Endothelial cell of umbilical vein (primary cell): Measurements from ENCODE around the gene LSR. TPM values are rescaled to one million over a fixed set of nuclear protein-coding genes. Genes with fewer than 3 reads are reported as not detected.

Experiments
- BruUV-seq: library from RNA; stranded (reverse); fragments of 400-500 nt; replicated peaks from 2 replicates; lab custom pipeline; 2021; lab: Mats Ljungman, UMichigan
- CTCF ChIA-PET: fragments of 300-600, 350-600 bp; sonication (Branson Sonifier 250); formaldehyde crosslinking; loops from one replicate; lab custom pipeline; 2021; ENCODE audit warnings: antibody characterized with exemption, inconsistent platforms; lab: Charles Lee
- POLR2A ChIA-PET: fragments of 300-600, 350-600 bp; sonication (Branson Sonifier 250); formaldehyde crosslinking; loops from one replicate; lab custom pipeline; 2021; ENCODE audit warnings: antibody characterized with exemption, inconsistent platforms; lab: Charles Lee
- DNase-seq: peaks from one replicate; pipeline ENCODE4 v3.0.0-alpha.2; 2011; ENCODE audit warnings: low read depth, low spot score
- FAIRE-seq: peaks from 2 replicates; lab custom pipeline; 2011; peaks lifted over from hg19 to GRCh38; lab: Jason Lieb, UNC
- H2AFZ ChIP-seq: 2 replicates; pipeline ENCODE4 v1.6.0; 2012; ENCODE audit warnings: low read depth, low read length, control low read depth, inconsistent platforms
- H3K27ac ChIP-seq: 2 replicates; pipeline ENCODE4 v1.5.1; 2011; ENCODE audit warnings: low read depth, mild to moderate bottlenecking, control low read depth, low read length, moderate library complexity; ENCODE audit not compliant: insufficient read depth
- H3K27me3 ChIP-seq, 2 experiments: 2 replicates each; pipeline versions ENCODE4 v1.6.0 to v1.6.1; 2011; ENCODE audit warnings: low read length in 2 of 2, mixed read lengths in 1 of 2; ENCODE audit not compliant: control insufficient read depth in 2 of 2, insufficient read depth in 2 of 2
- H3K36me3 ChIP-seq, 2 experiments: 2 replicates in 1 of 2; 3 replicates in 1 of 2; pipeline ENCODE4 v1.5.1; 2011; ENCODE audit warnings: low read length in 2 of 2, mild to moderate bottlenecking in 1 of 2, moderate library complexity in 1 of 2; ENCODE audit not compliant: control insufficient read depth in 2 of 2, insufficient read depth in 2 of 2; ENCODE audit errors: extremely low read depth in 1 of 2
- H3K4me1 ChIP-seq: 3 replicates; pipeline ENCODE4 v1.5.1; 2011; ENCODE audit warnings: mild to moderate bottlenecking, low read length; ENCODE audit not compliant: control insufficient read depth, insufficient read depth; ENCODE audit errors: extremely low read depth
- H3K4me2 ChIP-seq: 2 replicates; pipeline ENCODE4 v1.6.1; 2011; ENCODE audit warnings: low read length, control low read depth, mixed read lengths; ENCODE audit not compliant: insufficient read depth
- H3K4me3 ChIP-seq, 3 experiments: fragments of 200-600 bp in 1 of 3; sonication (generic), shearing (Covaris generic) in 1 of 3; replicated peaks in 1 of 3; 2 replicates each; pipeline ENCODE4 v1.5.1; 2011 to 2016; ENCODE audit warnings: control low read depth in 3 of 3, low read length in 3 of 3, mild to moderate bottlenecking in 2 of 3, inconsistent platforms in 1 of 3, low read depth in 1 of 3, moderate library complexity in 1 of 3; ENCODE audit not compliant: insufficient read depth in 1 of 3
- H3K79me2 ChIP-seq: 2 replicates; pipeline ENCODE4 v1.6.0; 2012; ENCODE audit warnings: low read length, inconsistent platforms; ENCODE audit not compliant: control insufficient read depth, insufficient read depth
- H3K9ac ChIP-seq: replicated peaks from 2 replicates; pipeline ENCODE3; 2011; ENCODE audit warnings: low read length, control low read depth; ENCODE audit not compliant: insufficient read depth; ENCODE audit errors: extremely low read depth
- H3K9me1 ChIP-seq: replicated peaks from 3 replicates; pipeline ENCODE4 v1.6.0; 2011; ENCODE audit warnings: mild to moderate bottlenecking, low read length; ENCODE audit not compliant: control insufficient read depth, insufficient read depth; ENCODE audit errors: extremely low read depth
- H3K9me3 ChIP-seq: replicated peaks from 2 replicates; pipeline ENCODE4 v1.5.1; 2012; ENCODE audit warnings: low read length, inconsistent platforms; ENCODE audit not compliant: control insufficient read depth, insufficient read depth
- H4K20me1 ChIP-seq: replicated peaks from 2 replicates; pipeline ENCODE3; 2011; ENCODE audit warnings: mild to moderate bottlenecking, low read length; ENCODE audit not compliant: control insufficient read depth, insufficient read depth; ENCODE audit errors: extremely low read depth
- EZH2 ChIP-seq: IDR thresholded peaks from 2 replicates; pipeline ENCODE4 v1.6.1; 2012; ENCODE audit warnings: borderline replicate concordance, low read depth, mild to moderate bottlenecking, moderate library complexity, low read length, inconsistent platforms; ENCODE audit not compliant: severe bottlenecking
- FOS ChIP-seq: IDR thresholded peaks from 2 replicates; pipeline ENCODE4 v1.6.1; 2011; ENCODE audit warnings: mild to moderate bottlenecking, low read length, moderate library complexity, borderline replicate concordance; ENCODE audit not compliant: insufficient read depth
- GATA2 ChIP-seq: IDR thresholded peaks from 2 replicates; pipeline ENCODE4 v1.7.0; 2011; ENCODE audit warnings: low read depth, mild to moderate bottlenecking, moderate library complexity, mixed read lengths, low read length; ENCODE audit not compliant: insufficient read length, insufficient read depth
- JUN ChIP-seq: IDR thresholded peaks from 2 replicates; pipeline ENCODE4 v1.6.1; 2011; ENCODE audit warnings: borderline replicate concordance, low read depth; ENCODE audit not compliant: insufficient read length, insufficient read depth
- MAX ChIP-seq: IDR thresholded peaks from 2 replicates; pipeline ENCODE4 v1.6.1; 2011; ENCODE audit not compliant: insufficient read depth, insufficient read length
- MYC ChIP-seq: IDR thresholded peaks from one replicate; pipeline ENCODE4 v1.6.1; 2011; ENCODE audit warnings: mild to moderate bottlenecking, low read depth, low read length
- POLR2A ChIP-seq: IDR thresholded peaks from 2 replicates; pipeline ENCODE4 v1.6.1; 2012; ENCODE audit warnings: low read depth, mild to moderate bottlenecking, control low read depth, low read length
- POLR2AphosphoS5 ChIP-seq: IDR thresholded peaks from 2 replicates; pipeline ENCODE4 v1.6.1; 2012; ENCODE audit warnings: low read depth, mild to moderate bottlenecking, control low read depth, low read length, moderate library complexity; ENCODE audit not compliant: insufficient read depth
- dilution Hi-C: fragments of 300-500 bp; cut with MboI; formaldehyde crosslinking; loops from one replicate; pipeline ENCODE4 v1.15.0; 2019; ENCODE audit warnings: low sequenced_read_pairs; ENCODE audit not compliant: extremely low pct_ligation_motif_present
- intact Hi-C: fragments of 100-400 bp; cut with micrococcal nuclease; formaldehyde crosslinking; loops from one replicate; pipeline ENCODE4 v1.10.0; 2022
- polyA plus RNA-seq, 4 experiments: library from polyadenylated mRNA; depleted of rRNA in 3 of 4; stranded (reverse) in 3 of 4; unstranded in 1 of 4; fragments of >200 nt; gene quantifications; 2 replicates each; pipeline versions ENCODE4 v1.2.1 to v1.2.3, GENCODE V29; 2011 to 2012; ENCODE audit warnings: missing spikeins in 1 of 4
- total RNA-seq: library from RNA; stranded (reverse); gene quantifications from 2 replicates; pipeline ENCODE4 v1.2.3, GENCODE V29; 2021
- TF ChIP-seq, protein P1 (sequence below), 2 donors: IDR thresholded peaks; 1 replicate in 1 of 2; 2 replicates in 1 of 2; pipeline ENCODE4 v1.5.1; 2011; ENCODE audit warnings: low read length in 2 of 2, mild to moderate bottlenecking in 2 of 2, moderate library complexity in 2 of 2, control low read depth in 1 of 2, inconsistent platforms in 1 of 2, low read depth in 1 of 2; ENCODE audit not compliant: insufficient read depth in 1 of 2; ENCODE audit errors: extremely low read depth in 1 of 2

The LSR gene
- total and polyA plus RNA-seq, 2 donors (not counting 3 experiments of a cell fraction or from before 2014, with no cell fraction given): 0.76 to 1.0 TPM

- Histone ChIP-seq H2AFZ (no peak overlapping the region), H3K36me3 (peaks cover 7 to 41% of the 10 kb centered on the region in 2 experiments), H3K9ac (no peak overlapping the region), H3K27me3 (no peaks in the 10 kb centered on the region), H3K9me3 (no peaks in the 10 kb centered on the region), H3K79me2 (peaks cover 3% of the 10 kb centered on the region), H3K4me3 (no peak overlapping the region), H4K20me1 (no peaks in the 10 kb centered on the region), H3K27ac (no peak overlapping the region), H3K4me1 (no peaks in the 10 kb centered on the region), H3K9me1 (no peaks in the 10 kb centered on the region), H3K4me2 (no peak overlapping the region)
- ChIA-PET POLR2A (no interaction called here), CTCF (no interaction called here)
- intact Hi-C loops (no loop called here), dilution Hi-C loops (no loop called here)
- DNase-seq (no peak), FAIRE-seq (no peak)
- BruUV-seq: no TSS peak
- TF ChIP-seq POLR2A (no peak), POLR2AphosphoS5 (no peak), JUN (no peak), EZH2 (no peak), FOS (no peak), MYC (no peak), MAX (no peak), GATA2 (no peak)
- TF ChIP-seq, protein P1, sequence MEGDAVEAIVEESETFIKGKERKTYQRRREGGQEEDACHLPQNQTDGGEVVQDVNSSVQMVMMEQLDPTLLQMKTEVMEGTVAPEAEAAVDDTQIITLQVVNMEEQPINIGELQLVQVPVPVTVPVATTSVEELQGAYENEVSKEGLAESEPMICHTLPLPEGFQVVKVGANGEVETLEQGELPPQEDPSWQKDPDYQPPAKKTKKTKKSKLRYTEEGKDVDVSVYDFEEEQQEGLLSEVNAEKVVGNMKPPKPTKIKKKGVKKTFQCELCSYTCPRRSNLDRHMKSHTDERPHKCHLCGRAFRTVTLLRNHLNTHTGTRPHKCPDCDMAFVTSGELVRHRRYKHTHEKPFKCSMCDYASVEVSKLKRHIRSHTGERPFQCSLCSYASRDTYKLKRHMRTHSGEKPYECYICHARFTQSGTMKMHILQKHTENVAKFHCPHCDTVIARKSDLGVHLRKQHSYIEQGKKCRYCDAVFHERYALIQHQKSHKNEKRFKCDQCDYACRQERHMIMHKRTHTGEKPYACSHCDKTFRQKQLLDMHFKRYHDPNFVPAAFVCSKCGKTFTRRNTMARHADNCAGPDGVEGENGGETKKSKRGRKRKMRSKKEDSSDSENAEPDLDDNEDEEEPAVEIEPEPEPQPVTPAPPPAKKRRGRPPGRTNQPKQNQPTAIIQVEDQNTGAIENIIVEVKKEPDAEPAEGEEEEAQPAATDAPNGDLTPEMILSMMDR (IDR thresholded peaks at IDR 0.05; ENCODE audit: extremely low read depth in 1 of 2, insufficient read depth in 1 of 2, low read depth in 1 of 2, low read length in 2 of 2): no peak
Measured at GRCh38 chr19:35272122-35272719, 23.4 kb downstream of the LSR start.
